GM12878 (cell line): Measurements from ENCODE around the gene PLVAP. TPM values are rescaled to one million over a fixed set of nuclear protein-coding genes. Genes with fewer than 3 reads are reported as not detected.
A peak's percentile ranks its signal among the peaks of the same experiment; 100 is the strongest.

Experiments
- CBX3 ChIP-seq: fragments of 200-600 bp; sonication (generic); IDR thresholded peaks from 2 replicates; pipeline ENCODE4 v1.6.1; 2016; ENCODE audit warnings: low read depth, borderline replicate concordance
- EP300 ChIP-seq, 2 experiments: fragments of 150-350 bp in 1 of 2; IDR thresholded peaks; 2 replicates each; pipeline ENCODE4 v1.6.1; 2011 to 2012; ENCODE audit warnings: low read depth in 2 of 2, low read length in 2 of 2, borderline replicate concordance in 1 of 2, improper control_type of control experiment in 1 of 2, inconsistent platforms in 1 of 2; ENCODE audit not compliant: control insufficient read depth in 1 of 2
- ETV6 ChIP-seq, 2 experiments: fragments of 450-650 bp in 1 of 2; IDR thresholded peaks in 1 of 2; conservative IDR thresholded peaks in 1 of 2; 2 replicates each; pipeline ENCODE4 v1.6.1; 2014; ENCODE audit warnings: antibody characterized with exemption in 1 of 2, borderline replicate concordance in 1 of 2, low read depth in 1 of 2, mild to moderate bottlenecking in 1 of 2, moderate library complexity in 1 of 2
- GABPA ChIP-seq: IDR thresholded peaks from 2 replicates; pipeline ENCODE4 v1.6.1; 2014; ENCODE audit warnings: antibody characterized with exemption, low read depth, mild to moderate bottlenecking, inconsistent platforms
- MTA2 ChIP-seq: fragments of 450-650 bp; IDR thresholded peaks from 2 replicates; pipeline ENCODE4 v1.6.1; 2016; ENCODE audit warnings: low read depth, mild to moderate bottlenecking, moderate library complexity
- MYC ChIP-seq: IDR thresholded peaks from 2 replicates; pipeline ENCODE4 v1.6.1; 2011; ENCODE audit warnings: mild to moderate bottlenecking, low read length, moderate library complexity, inconsistent platforms; ENCODE audit not compliant: insufficient read depth, insufficient replicate concordance, insufficient read length, severe bottlenecking
- NBN ChIP-seq: fragments of 450-650 bp; IDR thresholded peaks from 2 replicates; pipeline ENCODE4 v1.6.1; 2016
- NFXL1 ChIP-seq: fragments of 450-650 bp; IDR thresholded peaks from 2 replicates; pipeline ENCODE4 v1.6.1; 2017; ENCODE audit warnings: antibody characterized with exemption, mild to moderate bottlenecking, borderline replicate concordance
- NR2F1 ChIP-seq: fragments of 450-650 bp; conservative IDR thresholded peaks from 2 replicates; pipeline ENCODE4 v1.6.1; 2017; ENCODE audit warnings: mild to moderate bottlenecking
- POLR2AphosphoS5 ChIP-seq: IDR thresholded peaks from 2 replicates; pipeline ENCODE4 v1.6.1; 2011; ENCODE audit warnings: mild to moderate bottlenecking, low read length, inconsistent platforms
- POU2F2 ChIP-seq: IDR thresholded peaks from 3 replicates; pipeline ENCODE4 v1.6.1; 2011; ENCODE audit warnings: low read depth, mild to moderate bottlenecking, low read length, borderline replicate concordance
- RBBP5 ChIP-seq: fragments of 200-600 bp; sonication (generic); conservative IDR thresholded peaks from 2 replicates; pipeline ENCODE4 v1.6.1; 2016
- RCOR1 ChIP-seq: conservative IDR thresholded peaks from 2 replicates; pipeline ENCODE4 v1.6.1; 2012; ENCODE audit warnings: low read depth, low read length, improper control_type of control experiment
- RELA ChIP-seq: fragments of 450-650 bp; IDR thresholded peaks from 2 replicates; pipeline ENCODE4 v1.8.0; 2014; ENCODE audit warnings: borderline replicate concordance; ENCODE audit not compliant: partially characterized antibody
- TAF1 ChIP-seq: IDR thresholded peaks from 2 replicates; pipeline ENCODE4 v1.6.1; 2011; ENCODE audit warnings: mild to moderate bottlenecking, low read depth, low read length, borderline replicate concordance
- TARDBP ChIP-seq: IDR thresholded peaks from 2 replicates; pipeline ENCODE4 v1.6.1; 2016; ENCODE audit warnings: borderline replicate concordance
- TCF7 ChIP-seq: IDR thresholded peaks from 2 replicates; pipeline ENCODE4 v1.6.1; 2014; ENCODE audit warnings: antibody characterized with exemption, borderline replicate concordance
- YBX1 ChIP-seq: fragments of 450-650 bp; IDR thresholded peaks from 2 replicates; pipeline ENCODE4 v1.6.1; 2016; ENCODE audit warnings: antibody characterized with exemption
- ZNF384 ChIP-seq: IDR thresholded peaks from 2 replicates; pipeline ENCODE4 v1.6.1; 2012; ENCODE audit warnings: low read depth, mild to moderate bottlenecking, low read length, improper control_type of control experiment, borderline replicate concordance
- polyA plus RNA-seq, 11 experiments: library from polyadenylated mRNA; depleted of rRNA in 4 of 11; unstranded in 6 of 11; stranded (reverse) in 5 of 11; fragments of >200 nt; fragmentation: Nextera tagmentation in 4 of 11; fragmentation: Illumina TruSeq in 1 of 11; extraction: Ambion mirVana in 4 of 11; extraction: Trizol in 1 of 11; gene quantifications; 1 replicate in 1 of 11; 2 replicates in 10 of 11; pipeline versions ENCODE4 v1.2.1 to v1.2.3, GENCODE V29; 2011 to 2016; ENCODE audit warnings: inconsistent platforms in 2 of 11, missing spikeins in 2 of 11, low read depth in 1 of 11
- total RNA-seq, 4 experiments: library from RNA; depleted of rRNA in 3 of 4; stranded (reverse); fragments of >200 nt in 3 of 4; fragmentation: Illumina TruSeq in 1 of 4; extraction: Trizol in 1 of 4; gene quantifications; 2 replicates each; pipeline versions ENCODE4 v1.2.1 to v1.2.3, GENCODE V29; 2013 to 2021
- TF ChIP-seq, protein P1 (sequence below): fragments of 450-650 bp; IDR thresholded peaks from 2 replicates; pipeline ENCODE4 v1.6.1; 2017; ENCODE audit warnings: mild to moderate bottlenecking, moderate library complexity
- TF ChIP-seq, protein P2 (sequence below): fragments of 450-650 bp; IDR thresholded peaks from 2 replicates; pipeline ENCODE4 v1.6.1; 2016; ENCODE audit warnings: mild to moderate bottlenecking
- TF ChIP-seq, protein P3 (sequence below): fragments of 450-650 bp; IDR thresholded peaks from 2 replicates; pipeline ENCODE4 v1.6.1; 2014; ENCODE audit warnings: mild to moderate bottlenecking

The PLVAP gene
- total and polyA plus RNA-seq, 10 of the 15 experiments (the other 5 are each of a cell fraction or from before 2014, with no cell fraction given) = 0.03 to 0.54 (median 0.06) TPM; not detected in 4

DNA sequence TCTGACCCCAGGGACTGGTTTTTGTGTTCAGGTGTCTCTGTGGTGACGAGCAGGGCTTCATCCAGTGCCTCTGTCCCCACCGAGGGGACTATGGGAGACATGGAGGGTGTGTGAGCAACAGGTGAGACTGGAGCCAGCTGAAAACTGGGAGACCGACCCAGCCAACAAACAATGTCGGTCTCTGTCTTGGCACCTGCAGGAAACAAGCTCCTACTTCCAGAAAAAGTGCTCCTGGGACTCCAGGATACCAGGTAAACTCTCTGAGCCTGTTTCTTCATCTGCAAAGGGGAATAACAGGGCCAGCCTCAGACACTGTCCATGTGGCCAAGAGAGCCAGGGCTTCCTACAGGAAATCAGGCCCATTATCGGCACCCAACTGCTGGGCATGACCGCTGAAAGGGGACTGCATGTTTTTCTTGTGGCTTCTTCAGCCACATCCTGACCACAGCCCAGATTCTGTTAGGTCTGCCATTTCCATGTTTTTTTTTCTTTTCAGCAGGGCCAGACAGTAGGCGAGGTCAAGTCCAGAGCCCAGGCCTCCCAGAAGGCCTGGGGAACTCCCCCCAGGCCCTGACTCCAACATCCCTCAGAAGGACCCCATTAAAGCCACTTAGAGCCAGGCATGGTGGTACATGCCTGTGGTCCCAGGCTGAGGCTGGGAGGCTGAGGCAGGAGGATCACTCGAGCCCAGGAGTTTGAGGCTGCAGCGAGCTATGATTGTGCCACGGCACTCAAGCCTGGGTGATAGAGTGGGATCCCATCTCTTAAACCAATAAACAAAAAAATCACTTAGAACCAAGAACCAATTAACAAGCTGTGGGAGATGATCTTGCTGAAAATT is 29.1 kb upstream of the PLVAP start (continued):
- no peak for TF ChIP-seq YBX1
- no peak for TF ChIP-seq CBX3
- TF ChIP-seq POU2F2 = peak; percentile 1; the same call in 1 of the 3 replicates
- peak; percentile 4 for TF ChIP-seq RELA
- TF ChIP-seq MTA2 = no peak; the same call in 1 of the 2 replicates
- TF ChIP-seq, protein P1, sequence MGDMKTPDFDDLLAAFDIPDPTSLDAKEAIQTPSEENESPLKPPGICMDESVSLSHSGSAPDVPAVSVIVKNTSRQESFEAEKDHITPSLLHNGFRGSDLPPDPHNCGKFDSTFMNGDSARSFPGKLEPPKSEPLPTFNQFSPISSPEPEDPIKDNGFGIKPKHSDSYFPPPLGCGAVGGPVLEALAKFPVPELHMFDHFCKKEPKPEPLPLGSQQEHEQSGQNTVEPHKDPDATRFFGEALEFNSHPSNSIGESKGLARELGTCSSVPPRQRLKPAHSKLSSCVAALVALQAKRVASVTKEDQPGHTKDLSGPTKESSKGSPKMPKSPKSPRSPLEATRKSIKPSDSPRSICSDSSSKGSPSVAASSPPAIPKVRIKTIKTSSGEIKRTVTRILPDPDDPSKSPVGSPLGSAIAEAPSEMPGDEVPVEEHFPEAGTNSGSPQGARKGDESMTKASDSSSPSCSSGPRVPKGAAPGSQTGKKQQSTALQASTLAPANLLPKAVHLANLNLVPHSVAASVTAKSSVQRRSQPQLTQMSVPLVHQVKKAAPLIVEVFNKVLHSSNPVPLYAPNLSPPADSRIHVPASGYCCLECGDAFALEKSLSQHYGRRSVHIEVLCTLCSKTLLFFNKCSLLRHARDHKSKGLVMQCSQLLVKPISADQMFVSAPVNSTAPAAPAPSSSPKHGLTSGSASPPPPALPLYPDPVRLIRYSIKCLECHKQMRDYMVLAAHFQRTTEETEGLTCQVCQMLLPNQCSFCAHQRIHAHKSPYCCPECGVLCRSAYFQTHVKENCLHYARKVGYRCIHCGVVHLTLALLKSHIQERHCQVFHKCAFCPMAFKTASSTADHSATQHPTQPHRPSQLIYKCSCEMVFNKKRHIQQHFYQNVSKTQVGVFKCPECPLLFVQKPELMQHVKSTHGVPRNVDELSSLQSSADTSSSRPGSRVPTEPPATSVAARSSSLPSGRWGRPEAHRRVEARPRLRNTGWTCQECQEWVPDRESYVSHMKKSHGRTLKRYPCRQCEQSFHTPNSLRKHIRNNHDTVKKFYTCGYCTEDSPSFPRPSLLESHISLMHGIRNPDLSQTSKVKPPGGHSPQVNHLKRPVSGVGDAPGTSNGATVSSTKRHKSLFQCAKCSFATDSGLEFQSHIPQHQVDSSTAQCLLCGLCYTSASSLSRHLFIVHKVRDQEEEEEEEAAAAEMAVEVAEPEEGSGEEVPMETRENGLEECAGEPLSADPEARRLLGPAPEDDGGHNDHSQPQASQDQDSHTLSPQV = no peak
- no peak for TF ChIP-seq RBBP5
- TF ChIP-seq EP300 (IDR thresholded peaks at IDR 0.05; ENCODE audit: borderline replicate concordance in 1 of 2, control insufficient read depth in 1 of 2, low read depth in 2 of 2, low read length in 2 of 2) = no peak; a peak in 1 of 4 replicates
- TF ChIP-seq TARDBP = no peak
- TF ChIP-seq TCF7 = 0 out of 2 replicates have a peak, but pooled peaks have one; percentile 19
- peak; percentile 7; the same call in 1 of the 2 replicates for TF ChIP-seq POLR2AphosphoS5
- TF ChIP-seq TAF1 = peak; percentile 39; the same call in 1 of the 2 replicates
- TF ChIP-seq GABPA = no peak
- TF ChIP-seq, protein P2, sequence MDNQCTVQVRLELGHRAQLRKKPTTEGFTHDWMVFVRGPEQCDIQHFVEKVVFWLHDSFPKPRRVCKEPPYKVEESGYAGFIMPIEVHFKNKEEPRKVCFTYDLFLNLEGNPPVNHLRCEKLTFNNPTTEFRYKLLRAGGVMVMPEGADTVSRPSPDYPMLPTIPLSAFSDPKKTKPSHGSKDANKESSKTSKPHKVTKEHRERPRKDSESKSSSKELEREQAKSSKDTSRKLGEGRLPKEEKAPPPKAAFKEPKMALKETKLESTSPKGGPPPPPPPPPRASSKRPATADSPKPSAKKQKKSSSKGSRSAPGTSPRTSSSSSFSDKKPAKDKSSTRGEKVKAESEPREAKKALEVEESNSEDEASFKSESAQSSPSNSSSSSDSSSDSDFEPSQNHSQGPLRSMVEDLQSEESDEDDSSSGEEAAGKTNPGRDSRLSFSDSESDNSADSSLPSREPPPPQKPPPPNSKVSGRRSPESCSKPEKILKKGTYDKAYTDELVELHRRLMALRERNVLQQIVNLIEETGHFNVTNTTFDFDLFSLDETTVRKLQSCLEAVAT = peak; percentile 56; the same call in 1 of the 2 replicates
- no peak for TF ChIP-seq MYC
- no peak for TF ChIP-seq NFXL1
- TF ChIP-seq, protein P3, sequence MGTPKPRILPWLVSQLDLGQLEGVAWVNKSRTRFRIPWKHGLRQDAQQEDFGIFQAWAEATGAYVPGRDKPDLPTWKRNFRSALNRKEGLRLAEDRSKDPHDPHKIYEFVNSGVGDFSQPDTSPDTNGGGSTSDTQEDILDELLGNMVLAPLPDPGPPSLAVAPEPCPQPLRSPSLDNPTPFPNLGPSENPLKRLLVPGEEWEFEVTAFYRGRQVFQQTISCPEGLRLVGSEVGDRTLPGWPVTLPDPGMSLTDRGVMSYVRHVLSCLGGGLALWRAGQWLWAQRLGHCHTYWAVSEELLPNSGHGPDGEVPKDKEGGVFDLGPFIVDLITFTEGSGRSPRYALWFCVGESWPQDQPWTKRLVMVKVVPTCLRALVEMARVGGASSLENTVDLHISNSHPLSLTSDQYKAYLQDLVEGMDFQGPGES = no peak
- no peak for TF ChIP-seq ETV6 (conservative IDR thresholded peaks at IDR 0.05 in 1 of 2, IDR thresholded peaks at IDR 0.05 in 1 of 2; ENCODE audit: borderline replicate concordance in 1 of 2, low read depth in 1 of 2)
- TF ChIP-seq RCOR1 = no peak
- no peak for TF ChIP-seq NBN
- peak; percentile 26; the same call in 1 of the 2 replicates for TF ChIP-seq NR2F1
- TF ChIP-seq ZNF384 = peak; percentile 45; the same call in 1 of the 2 replicates
